ENCODE results near the gene COL12A1.

- TF ChIP-seq, protein P1, sequence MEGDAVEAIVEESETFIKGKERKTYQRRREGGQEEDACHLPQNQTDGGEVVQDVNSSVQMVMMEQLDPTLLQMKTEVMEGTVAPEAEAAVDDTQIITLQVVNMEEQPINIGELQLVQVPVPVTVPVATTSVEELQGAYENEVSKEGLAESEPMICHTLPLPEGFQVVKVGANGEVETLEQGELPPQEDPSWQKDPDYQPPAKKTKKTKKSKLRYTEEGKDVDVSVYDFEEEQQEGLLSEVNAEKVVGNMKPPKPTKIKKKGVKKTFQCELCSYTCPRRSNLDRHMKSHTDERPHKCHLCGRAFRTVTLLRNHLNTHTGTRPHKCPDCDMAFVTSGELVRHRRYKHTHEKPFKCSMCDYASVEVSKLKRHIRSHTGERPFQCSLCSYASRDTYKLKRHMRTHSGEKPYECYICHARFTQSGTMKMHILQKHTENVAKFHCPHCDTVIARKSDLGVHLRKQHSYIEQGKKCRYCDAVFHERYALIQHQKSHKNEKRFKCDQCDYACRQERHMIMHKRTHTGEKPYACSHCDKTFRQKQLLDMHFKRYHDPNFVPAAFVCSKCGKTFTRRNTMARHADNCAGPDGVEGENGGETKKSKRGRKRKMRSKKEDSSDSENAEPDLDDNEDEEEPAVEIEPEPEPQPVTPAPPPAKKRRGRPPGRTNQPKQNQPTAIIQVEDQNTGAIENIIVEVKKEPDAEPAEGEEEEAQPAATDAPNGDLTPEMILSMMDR (IDR thresholded peaks at IDR 0.05): no peak
- TF ChIP-seq EZH2 (IDR thresholded peaks at IDR 0.05; ENCODE audit: borderline replicate concordance, insufficient read depth, low read depth, low read length, poor library complexity, severe bottlenecking): no peak
These were observed 30.8 kb upstream of the COL12A1 start for GRCh38 chr6:75236630-75237029.

Data from B cell (primary cell).